DMS 273 treated with DMSO at 0.1 percent for 48 hours (cell line): Measurements from ENCODE around the gene FAM217A.
"Not testable (repeated sequence)": the region's sequence is repeated elsewhere in the genome, so short reads cannot be mapped to it uniquely, and the experiment has no call there.

Source experiments
- DNase-seq: peaks from one replicate; lab custom pipeline; 2025; lab: John Stamatoyannopoulos, UW

The FAM217A gene, protein sequence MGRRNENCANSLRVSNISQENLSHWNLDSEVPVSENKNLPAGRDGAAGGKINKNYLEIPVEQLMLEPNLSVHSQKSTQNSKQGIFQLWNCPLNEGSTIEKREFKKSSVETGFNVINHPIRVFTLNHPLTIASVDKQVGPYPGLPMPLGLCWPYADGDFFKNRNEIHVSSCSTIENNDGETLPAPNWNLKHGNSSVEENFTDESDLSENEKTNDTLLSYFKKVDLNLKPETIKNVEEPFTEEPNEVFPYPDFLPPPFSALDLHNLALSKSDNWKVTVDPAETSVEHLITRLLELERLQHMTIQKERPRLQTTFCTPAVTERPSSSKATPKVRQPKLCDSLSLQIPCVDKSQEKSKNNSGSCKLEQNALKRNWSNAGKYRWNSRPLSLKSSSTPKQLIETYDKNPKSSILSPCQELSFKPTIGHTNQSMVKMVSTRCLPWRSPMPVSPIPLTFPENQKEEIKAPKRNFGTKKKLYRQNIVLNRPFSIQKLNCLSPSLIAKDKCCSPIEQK

DNA sequence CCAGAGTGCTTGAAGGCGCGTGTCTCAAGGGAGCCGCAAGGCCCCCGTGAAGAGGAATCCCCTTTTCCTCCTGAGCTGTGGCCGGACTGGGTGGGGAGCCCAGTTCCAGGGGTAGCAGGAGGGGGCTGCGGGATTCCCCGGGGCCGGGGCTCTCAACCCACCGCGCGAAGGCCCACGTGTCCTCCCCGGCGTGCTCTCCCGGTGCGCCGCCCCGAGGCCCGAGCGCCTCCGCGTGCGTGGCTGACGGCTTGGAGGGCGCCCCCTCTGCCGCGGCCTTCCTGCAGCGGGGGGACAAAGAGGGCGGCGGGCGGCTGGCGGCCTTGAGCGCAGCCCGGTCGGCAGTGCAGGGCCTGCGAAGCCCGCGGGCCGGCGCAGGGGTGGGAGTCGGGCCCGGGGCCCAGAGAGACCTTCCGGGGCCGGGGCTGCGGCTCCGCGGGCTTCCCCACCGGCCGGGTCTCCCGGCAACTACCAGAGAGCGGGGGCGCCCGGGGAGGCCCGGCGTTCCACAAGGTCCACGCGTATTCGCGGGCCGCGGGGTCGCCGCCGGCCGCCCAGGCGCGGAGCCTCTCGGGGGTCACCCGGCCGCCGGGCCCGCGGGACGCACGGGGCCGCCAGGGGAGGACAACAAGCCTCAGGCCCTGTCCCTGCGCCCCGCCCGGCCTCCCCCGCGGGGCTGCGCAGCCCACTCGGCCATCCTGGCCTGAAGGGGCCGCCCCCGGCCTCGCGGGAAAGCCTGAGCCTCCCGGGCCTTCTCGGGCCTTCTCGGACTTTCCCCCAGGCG, at the start of gene FAM217A:
FAM217A (minus strand) TSS at position 447 of the 781 bp plus-strand sequence. CDS start 1,723 bp downstream, outside the sequence.
- no peak for DNase-seq

DNA sequence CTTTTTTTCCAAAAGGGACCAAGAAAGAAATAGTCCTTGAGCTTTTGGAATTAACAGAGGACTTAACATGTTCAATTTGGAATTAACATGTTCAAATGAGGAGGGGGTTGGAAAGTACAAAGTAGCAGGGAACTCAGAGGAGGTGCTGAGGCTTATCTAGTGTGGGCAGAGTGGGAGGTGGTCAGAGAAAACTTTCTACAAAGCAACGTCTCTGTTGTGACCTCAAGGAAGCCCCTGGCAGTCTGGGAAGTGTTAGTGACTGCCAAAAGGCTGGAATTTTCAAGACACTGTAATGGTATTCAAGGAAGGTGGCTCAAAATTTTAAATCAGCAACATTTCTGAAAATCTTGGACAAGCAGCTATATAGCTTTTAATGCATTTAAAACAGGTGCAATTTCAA, 49.1 kb upstream of the FAM217A start:
- no peak for DNase-seq

DNA sequence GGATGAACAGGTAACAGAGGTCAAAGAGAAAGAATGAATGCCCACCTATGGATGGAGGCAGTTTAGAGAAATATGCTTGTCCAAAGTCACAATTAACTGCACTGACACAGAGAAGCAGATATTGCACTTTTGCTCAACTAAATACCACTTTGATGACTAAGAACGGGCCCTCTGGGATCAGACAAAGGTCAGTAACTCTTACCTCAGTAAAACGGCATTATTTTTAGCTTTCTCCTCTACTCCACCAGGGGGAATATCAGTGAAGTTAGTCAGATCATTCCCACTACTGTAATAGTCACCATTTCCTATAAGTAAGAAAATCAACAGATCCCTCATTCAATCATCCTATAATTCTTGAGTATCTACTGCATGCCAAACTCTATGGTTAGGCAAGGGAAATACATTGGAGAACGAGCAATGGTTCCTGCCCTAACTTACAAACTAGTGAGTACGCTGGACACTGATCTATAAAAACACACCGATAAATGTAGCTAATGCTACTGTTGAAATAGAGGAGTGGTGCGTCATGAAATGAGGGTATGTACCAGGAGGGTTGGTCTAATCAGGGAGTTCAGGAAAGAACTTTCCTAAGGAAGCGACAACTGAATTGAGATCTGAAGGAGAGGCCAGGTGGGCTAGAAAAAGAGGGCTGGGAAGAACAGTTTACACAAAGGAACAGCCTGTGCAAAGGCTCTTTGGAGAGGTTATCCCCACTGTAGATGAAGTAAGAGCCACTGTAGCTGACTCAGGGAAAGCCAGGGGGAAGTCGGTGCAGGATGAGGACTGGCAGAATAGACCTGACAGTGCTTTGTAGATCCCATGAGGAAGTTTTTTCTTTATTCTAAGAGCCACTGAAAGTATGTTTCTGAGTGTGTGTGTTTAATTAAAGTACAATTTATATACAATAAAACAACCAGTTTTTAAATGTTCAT, 47.3 kb upstream of the FAM217A start:
- no peak for DNase-seq

DNA sequence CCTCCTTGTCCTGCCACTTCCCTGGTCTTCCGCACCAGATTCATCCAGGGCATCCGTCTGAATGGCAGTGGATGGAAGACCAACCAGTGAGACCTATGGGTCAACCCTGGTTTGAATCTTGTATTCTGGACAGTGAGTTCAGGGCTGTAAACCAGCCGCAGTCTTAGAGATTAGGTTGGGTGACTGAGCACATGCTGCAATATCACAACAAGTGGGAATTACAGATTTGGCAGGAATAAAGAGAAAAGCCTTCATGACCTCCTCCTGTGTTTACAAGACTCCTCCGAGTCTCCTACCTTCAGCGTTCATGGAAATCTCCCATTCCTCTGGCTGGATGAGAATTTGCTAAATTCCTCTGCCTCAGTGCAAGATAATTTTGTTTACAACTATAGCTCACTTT, 46.6 kb upstream of the FAM217A start:
- DNase-seq, result no peak

DNA sequence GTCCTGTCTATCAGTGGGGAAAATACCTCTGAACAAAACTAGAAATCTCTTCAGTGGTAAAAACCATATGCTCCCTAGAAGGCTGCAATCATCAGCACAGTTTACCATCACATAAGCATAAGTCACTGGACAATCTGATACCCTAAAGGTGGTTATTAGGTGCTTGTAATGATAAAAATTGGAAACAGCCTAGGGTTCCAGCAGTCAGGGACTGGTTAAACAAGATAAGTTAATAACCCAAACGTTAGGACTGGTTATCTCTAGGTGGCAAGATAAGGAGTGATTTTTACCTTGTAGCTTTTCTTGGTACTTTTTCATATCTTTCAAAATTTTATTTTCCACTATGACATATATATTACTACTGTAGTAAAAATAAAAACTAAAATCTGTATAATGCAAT, 45.4 kb upstream of the FAM217A start:
- no peak for DNase-seq

DNA sequence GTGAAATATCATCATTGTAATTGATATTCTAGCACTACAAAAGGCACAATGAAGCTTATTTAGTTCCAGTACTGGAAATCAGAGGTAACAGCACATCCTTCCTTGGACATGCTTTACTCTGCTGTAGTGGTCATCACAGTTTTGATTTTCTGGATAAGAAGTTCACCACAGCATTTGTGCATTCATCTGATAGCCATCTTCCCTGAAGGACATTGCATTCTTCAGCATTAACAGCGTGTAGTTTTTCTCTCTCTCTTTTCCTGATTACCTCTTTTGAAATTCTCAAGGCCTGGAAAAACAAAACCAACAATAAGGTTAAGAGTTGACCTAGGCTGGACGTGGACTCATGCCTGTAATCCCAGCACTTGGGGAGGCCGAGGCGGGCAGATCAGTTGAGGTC, 36.8 kb upstream of the FAM217A start:
- DNase-seq, result no peak

DNA sequence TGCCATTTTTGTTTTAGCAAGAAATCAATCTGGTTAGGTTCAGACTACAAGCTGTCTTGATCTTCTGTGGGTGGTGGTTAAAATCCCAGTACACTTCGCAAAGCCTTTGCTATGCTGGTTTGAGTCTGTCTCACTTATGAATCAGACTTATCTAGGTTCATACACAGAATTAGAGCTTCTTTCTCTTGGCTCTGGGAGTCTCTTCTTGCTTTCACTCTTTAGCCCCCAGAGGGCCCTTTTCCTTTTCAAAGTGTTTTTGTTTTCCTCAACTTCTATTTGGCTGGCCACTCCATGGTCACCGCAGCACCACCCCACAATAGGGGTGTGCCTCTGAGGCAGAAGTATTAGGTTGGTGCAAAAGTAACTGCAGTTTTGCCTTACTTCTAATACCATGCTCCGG, 35.2 kb upstream of the FAM217A start:
- DNase-seq, result no peak

DNA sequence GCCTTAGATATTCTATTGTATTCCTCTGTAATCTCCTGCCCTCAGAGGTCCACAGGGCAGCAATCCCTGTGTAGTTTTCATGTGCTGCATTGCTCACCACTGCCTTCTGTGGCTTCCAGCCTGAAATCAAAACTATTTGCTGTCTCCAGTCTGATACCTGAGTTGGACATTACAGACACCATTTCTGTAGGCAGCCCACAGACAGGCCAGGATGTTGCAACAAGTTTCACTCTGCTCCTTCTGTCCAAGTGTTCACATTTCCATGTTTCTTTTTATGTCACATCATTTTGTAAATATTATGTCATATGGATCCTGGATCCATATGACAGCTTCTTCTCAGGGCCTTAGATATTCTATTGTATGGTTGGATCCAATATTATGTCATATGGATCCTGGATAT, 34.7 kb upstream of the FAM217A start:
- DNase-seq, result no peak

DNA sequence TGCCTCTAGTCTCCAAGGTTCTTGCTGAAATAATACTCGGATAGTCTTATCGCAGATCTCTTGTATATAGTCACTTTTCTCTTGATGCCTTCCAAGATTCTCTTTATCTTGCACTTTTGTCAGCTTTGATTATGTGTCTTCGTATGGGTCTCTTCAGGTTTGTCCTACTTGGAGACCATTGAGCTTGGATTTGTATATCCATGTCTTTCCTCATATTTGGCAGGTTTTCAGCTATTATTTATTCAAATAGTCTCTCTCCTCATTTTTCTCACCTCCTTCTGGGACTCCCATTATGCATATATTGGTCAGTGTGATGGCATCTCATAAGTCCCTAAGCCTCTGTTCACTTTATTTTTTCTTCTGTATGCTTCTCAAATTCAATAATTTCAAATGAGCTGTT, 33.4 kb upstream of the FAM217A start:
- DNase-seq, result no peak

DNA sequence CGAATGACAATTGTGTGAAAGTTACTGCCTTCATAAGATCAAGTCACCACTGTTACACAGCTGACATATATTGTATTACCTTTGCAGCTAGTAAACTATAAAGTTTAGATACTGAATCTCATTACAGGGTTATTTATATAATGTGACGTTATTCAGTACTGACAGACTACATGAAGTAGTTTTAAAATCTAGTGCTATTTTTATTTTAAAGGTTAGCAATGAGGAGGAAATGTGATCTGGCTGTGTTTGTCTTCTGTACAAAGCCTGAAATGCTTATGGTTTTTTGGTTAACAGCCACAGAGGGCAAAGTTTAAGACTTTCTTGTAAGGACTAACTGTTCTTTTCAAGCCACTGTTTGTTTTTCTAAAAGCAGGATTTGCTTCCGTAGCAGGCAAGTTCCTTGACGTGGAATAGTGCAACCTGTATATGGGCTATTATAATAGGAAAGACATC, 30.5 kb upstream of the FAM217A start:
- DNase-seq, result not testable (repeated sequence)

DNA sequence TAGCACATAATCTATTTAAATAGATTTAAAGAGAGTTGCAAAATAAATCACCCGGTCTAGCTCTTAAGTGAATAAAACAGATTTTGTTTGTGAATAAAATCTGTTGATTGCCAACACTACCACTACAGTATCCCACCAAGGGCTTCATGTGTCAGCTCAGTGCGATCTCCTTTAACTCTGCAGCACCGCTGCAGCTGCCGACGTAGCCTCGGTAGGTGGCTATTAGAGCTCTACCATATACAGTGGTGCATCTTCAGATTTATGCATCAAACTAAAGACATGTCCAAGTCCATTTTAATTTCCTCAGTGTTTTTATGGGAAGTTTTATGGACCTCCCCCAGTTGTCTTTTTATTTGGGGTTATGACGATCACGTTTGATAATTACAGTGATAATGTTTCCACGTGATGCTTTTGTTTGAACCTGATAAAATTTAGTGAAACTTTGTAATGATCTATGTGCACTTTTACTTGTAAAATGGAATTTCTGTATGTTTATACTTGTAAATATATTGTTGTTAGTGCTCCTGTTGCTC, 29.7 kb upstream of the FAM217A start:
- DNase-seq, result no peak

DNA sequence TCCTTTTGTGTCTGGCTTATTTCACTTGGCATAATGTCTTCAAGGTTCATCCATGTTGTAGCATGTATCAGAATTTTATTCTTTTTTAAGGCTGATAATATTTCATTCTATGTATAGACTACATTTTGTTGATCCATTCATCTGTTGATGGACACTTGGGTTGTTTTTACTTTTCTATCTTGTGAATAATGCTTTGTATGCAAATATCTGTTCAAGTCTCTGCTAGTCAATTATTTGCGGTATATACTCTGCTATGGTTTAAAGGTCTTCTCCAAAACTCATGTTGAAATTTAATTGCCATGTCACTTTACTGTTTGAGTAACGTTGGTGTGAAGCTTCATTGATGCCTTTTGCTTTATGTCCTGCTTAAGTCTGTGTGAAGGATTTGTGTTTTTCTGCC, 28.9 kb upstream of the FAM217A start:
- no peak for DNase-seq

DNA sequence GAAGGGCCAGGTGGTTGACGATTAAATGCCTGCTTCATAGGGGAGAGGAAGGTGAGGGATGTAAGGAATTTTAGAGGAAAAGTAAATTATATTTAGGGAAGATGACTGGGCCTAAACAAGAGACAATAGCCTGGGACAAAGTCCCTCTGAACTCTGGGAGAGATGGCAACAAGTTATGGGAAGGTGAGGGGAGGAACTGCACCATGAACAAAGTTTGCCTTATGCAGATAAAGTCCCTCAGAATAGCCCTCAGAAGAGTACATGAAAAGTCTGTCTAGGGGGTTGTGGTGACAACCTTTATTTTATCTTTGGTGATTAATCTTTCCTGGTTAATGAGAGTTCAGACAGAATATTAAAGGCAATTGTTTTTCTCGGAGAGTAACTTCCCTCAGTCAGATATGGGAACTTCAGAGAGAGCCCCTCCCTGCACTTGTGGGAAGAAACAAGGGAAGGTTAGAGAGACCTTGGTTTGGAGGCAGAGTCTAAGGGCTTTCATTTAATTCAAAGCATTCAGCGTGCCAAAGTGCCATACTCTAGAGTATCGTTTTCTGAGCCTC, 27.1 kb upstream of the FAM217A start:
- no peak for DNase-seq

DNA sequence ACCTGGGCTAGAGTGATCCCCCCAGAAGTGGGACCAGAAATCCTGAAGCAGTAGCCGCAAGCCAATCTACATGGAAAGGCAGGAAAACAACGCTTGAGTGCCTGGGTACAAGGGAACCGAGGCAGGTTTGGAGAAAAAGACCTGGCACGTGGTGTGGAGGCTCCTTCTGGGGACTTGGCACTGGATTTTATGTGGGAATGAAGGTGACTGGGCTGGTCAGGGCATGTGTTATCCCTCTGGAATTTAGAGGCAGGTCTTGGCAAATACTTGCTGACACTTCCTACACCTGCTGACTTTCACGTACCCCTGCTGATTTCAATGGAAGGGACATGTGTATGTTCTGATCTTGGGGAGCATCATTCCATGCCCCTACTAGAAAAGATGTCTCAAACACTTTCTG, 25.0 kb upstream of the FAM217A start:
- DNase-seq, result peak; percentile 35

DNA sequence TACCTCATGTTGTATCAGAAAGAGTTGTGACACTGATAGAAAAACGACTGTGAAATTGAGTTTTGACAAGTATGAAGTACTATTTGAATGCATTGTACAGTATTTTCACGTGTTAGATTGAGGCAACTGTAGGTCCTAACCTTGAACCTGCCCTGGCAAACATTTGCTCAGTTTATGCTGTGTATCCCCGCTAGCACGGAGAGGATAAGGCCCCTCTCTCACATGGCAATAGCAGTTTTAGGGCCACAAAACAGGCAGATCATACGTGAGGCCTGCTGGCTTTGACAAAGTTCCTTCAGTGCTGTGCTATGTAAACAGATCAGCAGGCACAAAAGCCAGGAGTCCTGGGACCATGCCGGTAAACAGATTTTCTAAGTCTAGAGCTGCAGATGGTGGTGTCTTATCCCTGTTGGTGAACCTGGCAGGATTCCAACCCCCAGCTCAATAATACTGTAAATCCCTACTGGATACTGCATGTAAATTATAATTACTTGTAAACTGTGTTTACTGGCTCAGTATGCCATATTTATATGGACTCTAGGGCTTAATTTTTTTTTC, 23.8 kb upstream of the FAM217A start:
- DNase-seq, result peak; percentile 89

DNA sequence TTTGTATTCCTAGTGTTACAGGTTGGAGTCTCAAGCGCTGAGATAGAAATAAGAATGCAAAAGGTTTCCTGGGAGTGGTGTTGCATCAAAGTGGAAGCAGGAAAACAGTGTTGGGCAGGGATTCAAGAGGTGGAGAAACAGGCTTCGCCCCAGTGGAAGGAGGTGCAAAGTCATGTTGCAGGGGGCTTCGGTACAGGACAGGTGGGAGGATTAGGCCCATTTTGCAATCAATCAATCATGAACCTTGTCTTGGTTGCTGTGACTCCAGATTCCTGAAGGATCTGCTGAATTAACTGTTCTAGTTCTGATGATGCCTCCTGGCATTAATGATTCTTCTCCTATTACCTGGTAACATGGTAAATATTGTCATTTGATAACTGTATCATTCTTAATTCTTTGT, 22.4 kb upstream of the FAM217A start:
- no peak for DNase-seq

DNA sequence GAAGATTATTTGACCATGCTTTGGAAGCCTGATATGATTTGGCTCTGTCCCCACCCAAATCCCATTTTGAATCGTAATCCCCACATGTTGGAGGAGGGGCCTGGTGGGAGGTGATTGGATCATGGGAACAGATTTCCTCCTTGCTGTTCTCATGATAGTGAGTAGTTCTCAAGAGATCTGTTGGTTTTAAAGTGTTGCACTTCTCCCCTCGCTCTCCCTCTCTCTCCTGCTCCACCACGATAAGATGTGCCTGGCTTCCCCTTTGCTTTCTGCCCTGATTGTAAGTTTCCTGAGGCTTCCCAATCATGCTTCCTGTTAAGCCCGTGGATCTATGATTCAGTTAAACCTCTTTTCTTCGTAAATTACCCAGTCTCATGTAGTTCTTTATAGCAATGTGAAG, 21.7 kb upstream of the FAM217A start:
- DNase-seq, result no peak

DNA sequence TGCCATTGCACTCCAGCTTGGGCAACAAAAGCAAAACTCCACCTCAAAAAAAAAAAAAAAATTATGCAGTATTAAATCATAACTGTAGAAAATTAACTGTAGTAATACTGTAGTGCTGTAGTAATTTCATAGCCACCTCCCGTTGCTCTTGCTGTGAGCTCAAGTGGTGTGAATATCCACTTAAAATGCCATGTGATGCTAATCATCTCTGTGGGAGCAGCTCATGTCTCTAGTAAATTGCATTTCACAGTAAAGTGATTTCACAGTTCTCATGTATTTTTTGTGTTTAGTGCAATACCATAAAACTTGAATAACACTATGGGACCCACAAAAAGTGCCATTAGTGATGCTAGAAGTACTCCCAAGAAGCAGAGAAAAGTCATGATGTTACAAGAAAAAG, 14.4 kb upstream of the FAM217A start:
- DNase-seq, result no peak

DNA sequence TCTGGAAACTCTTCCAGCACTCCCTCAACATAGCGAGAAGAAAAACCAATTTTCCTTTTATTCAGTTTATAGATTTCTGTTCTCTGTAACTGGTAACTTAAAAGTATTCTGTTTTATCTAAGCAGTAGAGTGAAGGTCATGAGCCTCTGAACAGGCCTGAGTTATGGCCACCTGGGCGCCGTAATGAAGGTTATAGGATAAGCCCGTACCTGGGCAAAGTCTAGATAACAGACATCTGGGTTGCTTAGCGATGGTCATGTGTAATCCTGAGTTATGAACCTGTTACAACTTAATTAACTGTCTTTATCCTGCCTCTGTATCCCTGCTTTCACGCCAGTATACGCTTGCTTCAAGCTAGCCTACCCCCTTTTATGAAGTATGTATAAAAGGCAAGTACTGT, 13.0 kb upstream of the FAM217A start:
- no peak for DNase-seq

DNA sequence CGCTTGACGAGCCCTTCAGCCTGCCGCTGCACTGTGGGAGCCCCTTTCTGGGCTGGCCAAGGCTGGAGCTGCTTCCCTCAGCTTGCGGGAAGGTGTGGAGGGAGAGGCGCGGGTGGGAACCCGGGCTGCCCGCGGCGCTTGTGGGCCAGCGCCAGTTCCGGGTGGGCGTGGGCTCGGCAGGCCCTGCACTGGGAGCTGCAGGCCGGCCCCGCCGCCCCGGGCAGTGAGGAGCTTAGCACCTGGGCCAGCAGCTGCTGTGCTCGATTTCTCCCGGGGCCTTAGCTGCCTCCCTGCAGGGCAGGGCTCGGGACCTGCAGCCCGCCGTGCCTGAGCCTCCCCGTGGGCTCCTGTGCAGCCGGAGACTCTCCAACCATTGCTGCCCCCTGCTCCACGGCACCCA, 11.1 kb upstream of the FAM217A start:
- not testable (repeated sequence) for DNase-seq

DNA sequence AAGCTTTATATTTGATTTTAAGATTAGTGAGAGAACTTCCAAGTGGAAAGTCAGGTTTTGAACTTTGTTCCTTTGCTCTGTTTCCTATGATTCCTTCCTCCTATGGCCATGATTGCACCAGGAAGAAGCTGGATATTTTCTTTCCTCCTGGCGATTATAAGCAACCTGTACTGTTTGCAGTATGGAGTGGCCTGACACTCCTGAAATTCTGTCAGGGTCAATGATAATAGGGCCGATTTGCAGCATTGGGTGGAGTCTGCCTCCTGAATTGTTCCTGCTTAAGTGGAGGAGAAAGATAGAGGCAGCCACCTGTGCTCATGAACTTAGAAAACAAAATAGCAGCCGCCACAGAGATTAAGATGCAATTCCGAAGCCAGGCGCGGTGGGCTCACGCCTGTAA, 9.8 kb upstream of the FAM217A start:
- DNase-seq, result no peak
